Stimulated activated CD8-positive, alpha-beta memory T cell treated with anti-CD3 and anti-CD28 coated beads, Interleukin-7, amount 100 ng/mL, for 24 hours (primary cell): ENCODE measurements around the gene ITGB2.

Source experiments
- DNase-seq: peaks from one replicate; pipeline ENCODE4 v3.0.0-alpha.2; 2020; ENCODE audit warnings: low read depth

Gene ITGB2

GRCh38 chr21:44897326-44898010 is 23.2 kb downstream of the ITGB2 start:
- no peak for DNase-seq

GRCh38 chr21:44896561-44897286 is 24.0 kb downstream of the ITGB2 start:
- DNase-seq, result no peak

GRCh38 chr21:44895859-44896258 is 24.8 kb downstream of the ITGB2 start:
- DNase-seq, result no peak

DNA sequence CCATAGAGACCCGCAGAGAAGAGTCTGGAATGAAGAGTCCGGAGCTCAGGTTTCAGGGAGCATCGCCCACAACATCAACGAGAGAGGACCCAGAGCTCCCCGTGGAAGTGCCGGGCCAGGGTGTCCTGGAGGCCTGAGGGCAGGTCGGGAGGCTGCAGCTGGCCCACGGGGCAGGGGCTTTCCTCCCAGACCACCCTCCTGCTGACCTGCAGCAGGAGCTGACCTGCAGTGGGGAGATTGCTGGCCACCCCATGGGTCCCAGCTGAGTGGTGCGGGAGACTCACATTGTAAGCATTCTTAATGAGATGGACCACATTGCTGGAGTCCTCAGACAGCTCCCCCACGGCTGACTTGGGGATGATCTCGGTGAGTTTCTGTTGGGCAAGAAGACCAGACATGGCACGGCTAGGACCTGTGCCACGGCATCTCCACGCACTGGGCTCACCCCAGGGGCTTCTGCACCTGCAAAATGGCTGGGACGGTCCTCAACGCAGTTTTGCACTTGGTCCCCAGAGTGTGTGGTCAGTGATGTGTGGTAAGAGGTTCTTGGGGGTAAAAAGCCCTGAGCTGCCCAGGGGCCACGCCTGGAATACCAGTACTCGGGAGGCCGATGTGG is 25.9 kb downstream of the ITGB2 start:
- DNase-seq, result no peak

- no peak for DNase-seq
These were observed 26.6 kb downstream of the ITGB2 start for GRCh38 chr21:44893948-44894656.

DNA sequence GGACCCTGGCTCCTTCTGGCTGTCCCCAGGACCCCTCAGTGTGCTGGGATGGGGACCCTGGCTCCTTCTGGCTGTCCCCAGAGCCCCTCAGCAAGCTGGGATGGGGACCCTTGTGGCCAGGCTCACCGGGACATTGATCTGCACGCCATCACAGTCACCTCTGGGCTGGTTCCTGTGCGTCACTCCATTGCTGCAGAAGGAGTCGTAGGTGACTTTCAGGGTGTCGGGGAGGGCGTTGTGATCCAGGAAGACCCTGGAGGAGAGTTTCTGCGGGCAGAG is 27.5 kb downstream of the ITGB2 start:
- no peak for DNase-seq

- peak; percentile 64 for DNase-seq
These were observed 28.0 kb downstream of the ITGB2 start for GRCh38 chr21:44892536-44893277.

- DNase-seq, result no peak
These were observed 28.6 kb downstream of the ITGB2 start for GRCh38 chr21:44892095-44892494.

DNA sequence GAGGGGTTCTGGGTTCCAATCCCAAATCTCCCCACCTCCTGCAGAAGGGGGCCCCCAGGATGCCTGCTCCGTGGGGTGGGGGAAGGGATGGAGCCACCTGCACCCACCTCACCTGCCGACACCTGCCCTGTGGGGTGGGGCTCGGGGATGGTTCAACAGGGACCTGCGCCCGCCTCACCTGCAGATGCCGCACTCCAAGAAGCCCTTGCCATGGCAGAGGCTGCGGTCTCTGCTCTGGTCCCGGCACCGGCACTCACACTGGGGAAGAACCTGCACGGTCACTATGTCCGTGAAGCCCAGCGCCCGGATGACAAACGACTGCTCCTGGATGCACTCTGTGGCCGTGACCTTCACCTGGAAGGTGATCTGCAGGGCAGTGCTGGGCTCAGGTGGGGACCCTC is 29.1 kb downstream of the ITGB2 start:
- no peak for DNase-seq

GRCh38 chr21:44890961-44891541 is 29.6 kb downstream of the ITGB2 start:
- DNase-seq, result no peak

DNA sequence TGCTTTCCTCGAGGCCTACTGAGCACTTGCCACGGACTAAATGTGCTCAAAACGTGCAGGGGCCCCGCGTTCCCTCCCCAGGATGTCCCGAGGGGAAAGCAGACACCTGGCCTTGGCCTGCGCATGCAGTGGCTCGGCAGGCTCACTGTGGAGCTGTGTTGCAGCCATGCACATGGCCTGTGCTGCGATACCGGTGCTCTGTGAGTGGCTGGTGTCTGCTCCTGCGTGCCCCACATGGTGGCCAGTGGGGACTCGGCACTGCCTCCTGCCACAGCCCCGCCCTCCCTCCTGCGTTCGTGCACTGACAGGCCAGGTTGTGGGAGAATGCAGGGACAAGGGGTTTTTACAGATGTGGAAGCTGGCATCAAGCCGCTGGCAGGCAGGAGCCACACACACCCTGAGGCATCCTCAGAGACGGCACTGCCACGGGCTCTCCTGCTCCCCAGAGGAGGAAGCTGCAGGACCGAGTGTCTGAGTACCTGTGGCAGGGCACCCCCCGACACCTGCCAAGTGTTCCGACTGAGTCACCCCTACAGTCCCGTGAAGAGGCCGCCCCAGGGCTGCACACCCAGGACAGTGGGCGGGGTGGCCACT is 30.3 kb downstream of the ITGB2 start:
- DNase-seq, result no peak

DNA sequence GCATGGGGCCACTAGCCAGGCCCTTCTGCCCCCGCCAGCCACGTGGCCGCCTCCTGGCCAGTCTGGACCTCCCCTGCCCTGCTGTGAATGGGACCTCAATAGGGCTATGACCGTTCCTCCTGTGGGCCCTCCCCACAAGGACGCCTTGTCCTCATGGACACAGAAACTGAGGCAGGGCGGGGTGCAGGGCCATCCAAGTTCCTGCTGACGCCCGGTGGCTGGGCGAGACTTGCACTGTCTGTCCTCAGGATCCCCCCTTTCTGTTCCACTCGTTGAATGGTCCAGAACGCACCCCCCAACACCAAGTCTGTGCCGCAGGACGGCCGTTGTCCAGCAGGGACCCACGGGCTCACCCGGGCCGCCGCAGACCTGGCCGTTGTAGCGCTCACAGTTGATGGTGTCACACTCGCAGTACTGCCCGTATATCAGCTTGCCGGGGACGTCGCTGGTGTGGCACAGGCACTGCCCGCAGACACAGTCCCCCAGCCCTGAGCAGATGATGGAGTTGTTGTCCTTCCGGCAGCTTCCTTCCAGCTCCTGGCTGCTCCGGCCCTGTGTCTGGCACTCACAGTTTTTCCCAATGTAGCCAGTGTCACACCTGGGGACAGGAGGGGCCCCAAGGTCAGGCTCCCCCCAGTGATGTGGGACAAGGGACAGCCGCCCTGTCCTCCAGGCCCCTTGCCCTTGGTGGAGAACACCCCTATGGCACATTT is 30.9 kb downstream of the ITGB2 start:
- no peak for DNase-seq

GRCh38 chr21:44888581-44889550 is 31.8 kb downstream of the ITGB2 start:
- no peak for DNase-seq

DNA sequence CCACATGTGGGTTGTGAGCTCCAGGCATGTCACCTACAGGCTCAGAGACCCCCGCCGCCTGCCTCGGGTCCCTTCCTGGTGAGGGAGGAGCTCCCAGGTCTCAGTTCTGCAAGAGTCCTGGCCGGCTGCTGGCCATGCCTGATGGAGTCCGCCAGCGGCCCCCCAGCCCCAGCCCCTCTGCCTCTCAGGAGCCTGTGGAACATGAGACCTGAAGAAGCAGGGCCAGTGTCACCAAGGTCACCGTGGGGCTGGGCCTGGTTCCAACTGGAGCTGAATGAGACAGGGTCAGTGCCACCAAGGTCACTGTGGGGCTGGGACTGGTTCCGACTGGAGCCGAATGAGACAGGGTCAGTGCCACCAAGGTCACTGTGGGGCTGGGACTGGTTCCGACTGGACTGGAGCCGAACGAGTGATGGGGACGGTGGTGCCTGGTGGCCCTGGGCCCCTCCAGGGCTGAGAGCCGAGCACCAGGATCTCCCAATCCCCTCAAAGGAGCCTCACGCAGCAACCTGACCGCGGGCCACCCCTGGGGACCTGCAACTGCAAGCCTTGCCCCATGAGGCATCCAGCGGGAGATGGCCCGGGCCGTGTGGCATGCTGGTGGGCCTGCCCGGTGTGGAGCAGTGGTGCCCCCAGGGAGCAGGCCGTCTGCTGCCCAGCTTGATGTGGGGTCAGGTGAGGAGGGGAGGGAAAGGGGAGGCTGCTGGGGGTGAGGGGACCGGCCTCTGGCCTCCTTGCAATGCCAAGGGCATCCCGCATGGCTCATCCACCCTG is 32.7 kb downstream of the ITGB2 start:
- no peak for DNase-seq

- DNase-seq, result no peak
These were observed 33.4 kb downstream of the ITGB2 start for GRCh38 chr21:44887126-44887806.

DNA sequence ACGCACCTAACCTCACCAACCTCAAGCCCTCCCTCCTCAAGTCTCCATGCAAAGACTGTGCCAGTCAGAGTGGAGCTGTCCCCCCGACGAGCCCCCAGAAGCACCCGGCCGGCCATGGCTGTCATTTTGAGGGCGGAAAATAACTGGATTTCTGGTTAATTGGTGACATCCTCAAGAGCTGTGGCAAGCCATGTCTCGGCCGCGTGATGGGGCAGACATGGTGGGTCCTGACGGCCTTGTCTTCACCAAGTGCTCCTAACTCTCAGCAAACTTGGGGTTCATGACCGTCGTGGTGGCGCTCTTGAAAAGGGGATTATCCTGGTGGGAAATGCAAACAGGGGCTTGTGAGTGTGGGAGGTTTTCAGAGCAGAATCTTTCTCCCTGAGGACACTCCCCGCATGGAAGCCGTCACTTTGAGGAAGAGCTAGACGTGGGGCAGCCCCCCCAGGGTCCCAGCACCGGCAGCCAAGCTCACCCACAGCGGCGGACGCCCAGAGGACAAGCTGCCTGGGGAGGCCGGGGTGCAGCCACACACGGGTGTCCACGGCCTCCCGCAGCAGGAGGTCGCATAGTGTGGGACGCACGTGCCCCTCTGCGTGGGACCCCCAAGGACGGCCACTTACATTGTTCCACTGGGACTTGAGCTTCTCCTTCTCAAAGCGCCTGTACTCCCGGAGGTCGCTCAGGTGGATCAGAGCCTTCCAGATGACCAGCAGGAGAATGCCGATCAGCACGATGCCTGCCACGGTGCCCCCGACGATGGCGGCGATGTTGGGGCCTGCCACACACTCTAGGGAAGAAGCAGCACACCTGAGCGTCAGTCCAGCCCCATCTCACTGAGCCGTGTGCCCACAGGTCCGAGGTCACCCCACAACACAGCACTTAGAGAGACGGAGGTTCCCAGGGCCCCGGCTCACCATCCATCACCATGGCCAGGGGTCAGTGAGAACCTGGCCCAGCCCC is 34.3 kb downstream of the ITGB2 start:
- DNase-seq, result no peak

DNA sequence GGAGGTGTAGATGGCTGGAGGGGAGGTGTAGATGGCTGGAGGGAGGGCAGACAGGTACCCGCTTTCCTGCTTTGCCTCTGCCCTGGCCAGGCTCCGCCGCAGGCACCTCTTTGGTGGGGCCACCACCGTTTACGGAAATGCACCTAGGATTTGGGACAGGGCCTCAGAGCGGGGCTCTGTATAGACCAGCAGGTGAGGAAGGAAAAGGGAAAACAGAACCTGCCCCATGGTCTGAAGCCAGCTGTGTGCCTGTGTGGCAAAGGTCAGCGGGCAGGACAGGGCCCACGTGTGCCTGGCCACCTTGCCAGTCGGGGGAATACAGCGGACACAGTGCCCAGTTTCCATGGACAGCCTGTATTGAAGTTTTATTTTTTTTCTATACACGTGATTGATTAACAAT is 35.1 kb downstream of the ITGB2 start:
- DNase-seq, result no peak
